Caco-2 (cell line): ENCODE results near the gene UBALD2. TPM values are rescaled to one million over a fixed set of nuclear protein-coding genes. Genes with fewer than 3 reads are reported as not detected.
A peak's percentile ranks its signal among the peaks of the same experiment; 100 is the strongest.

Source experiments
- BruUV-seq: library from RNA; stranded (reverse); fragments of 400-500 nt; replicated peaks from 2 replicates; lab custom pipeline; 2021; lab: Mats Ljungman, UMichigan
- CTCF ChIA-PET: fragments of 300-600 bp; sonication (Branson Sonifier 250); formaldehyde crosslinking; loops from one replicate; lab custom pipeline; 2022; ENCODE audit warnings: antibody characterized with exemption; lab: Charles Lee
- POLR2A ChIA-PET: fragments of 300-600 bp; sonication (Branson Sonifier 250); formaldehyde crosslinking; loops from one replicate; lab custom pipeline; 2022; ENCODE audit warnings: antibody characterized with exemption; lab: Charles Lee
- DNase-seq, 2 experiments: peaks; one replicate each; pipeline versions ENCODE4 v3.0.0 to v3.0.0-alpha.2; 2020 to 2022
- H3K27me3 ChIP-seq: replicated peaks from 2 replicates; pipeline ENCODE4 v1.6.0; 2011; ENCODE audit warnings: low read length; ENCODE audit not compliant: control insufficient read depth, insufficient read depth
- H3K36me3 ChIP-seq: 2 replicates; pipeline ENCODE4 v1.5.1; 2011; ENCODE audit warnings: low read length; ENCODE audit not compliant: control insufficient read depth, insufficient read depth
- H3K4me1 ChIP-seq: fragments of 250-450 bp; sonication (Bioruptor Pico); 2 replicates; pipeline ENCODE4 v1.5.1; 2020; ENCODE audit warnings: mild to moderate bottlenecking
- H3K4me3 ChIP-seq: 2 replicates; pipeline ENCODE4 v1.5.1; 2011; ENCODE audit warnings: low read depth, mild to moderate bottlenecking, control low read depth, low read length
- H3K9me3 ChIP-seq: fragments of 250-450 bp; sonication (Bioruptor Pico); 2 replicates; pipeline ENCODE4 v1.5.1; 2020; ENCODE audit warnings: mild to moderate bottlenecking, moderate library complexity
- H3K27ac Mint-ChIP-seq: one replicate; pipeline ENCODE4 v1.8.0; 2022; ENCODE audit warnings: mixed read lengths; ENCODE audit not compliant: unreplicated experiment
- H3K27me3 Mint-ChIP-seq: one replicate; pipeline ENCODE4 v1.8.0; 2022; ENCODE audit warnings: mixed read lengths; ENCODE audit not compliant: insufficient read depth, unreplicated experiment
- H3K36me3 Mint-ChIP-seq: one replicate; pipeline ENCODE4 v1.8.0; 2022; ENCODE audit warnings: mild to moderate bottlenecking, mixed read lengths; ENCODE audit not compliant: insufficient read depth, unreplicated experiment
- H3K4me1 Mint-ChIP-seq: one replicate; pipeline ENCODE4 v1.8.0; 2022; ENCODE audit warnings: low read depth, mixed read lengths; ENCODE audit not compliant: unreplicated experiment
- H3K4me3 Mint-ChIP-seq: one replicate; pipeline ENCODE4 v1.8.0; 2022; ENCODE audit warnings: mild to moderate bottlenecking, moderate library complexity, mixed read lengths; ENCODE audit not compliant: unreplicated experiment
- H3K9me3 Mint-ChIP-seq: one replicate; pipeline ENCODE4 v1.8.0; 2022; ENCODE audit warnings: mixed read lengths; ENCODE audit not compliant: unreplicated experiment
- intact Hi-C: fragments of 100-400 bp; cut with micrococcal nuclease; formaldehyde crosslinking; loops from one replicate; pipeline ENCODE4 v1.10.0; 2022; ENCODE audit not compliant: unreplicated experiment
- total RNA-seq: library from RNA; stranded (reverse); gene quantifications from 2 replicates; pipeline ENCODE4 v1.2.3, GENCODE V29; 2022
- TF ChIP-seq, protein P1 (sequence below), 2 experiments: fragments of 200-600 bp in 1 of 2; IDR thresholded peaks; 1 replicate in 1 of 2; 2 replicates in 1 of 2; pipeline versions ENCODE4 v1.5.1 to v1.8.0; 2011 to 2022; ENCODE audit warnings: antibody characterized with exemption in 1 of 2, control low read depth in 1 of 2, inconsistent platforms in 1 of 2, low read depth in 1 of 2, low read length in 1 of 2, mild to moderate bottlenecking in 1 of 2, moderate library complexity in 1 of 2; ENCODE audit not compliant: insufficient read depth in 1 of 2, severe bottlenecking in 1 of 2, unreplicated experiment in 1 of 2

UBALD2 gene
- total RNA-seq, 1 experiment from 2014 or later: 50.0 TPM

DNA sequence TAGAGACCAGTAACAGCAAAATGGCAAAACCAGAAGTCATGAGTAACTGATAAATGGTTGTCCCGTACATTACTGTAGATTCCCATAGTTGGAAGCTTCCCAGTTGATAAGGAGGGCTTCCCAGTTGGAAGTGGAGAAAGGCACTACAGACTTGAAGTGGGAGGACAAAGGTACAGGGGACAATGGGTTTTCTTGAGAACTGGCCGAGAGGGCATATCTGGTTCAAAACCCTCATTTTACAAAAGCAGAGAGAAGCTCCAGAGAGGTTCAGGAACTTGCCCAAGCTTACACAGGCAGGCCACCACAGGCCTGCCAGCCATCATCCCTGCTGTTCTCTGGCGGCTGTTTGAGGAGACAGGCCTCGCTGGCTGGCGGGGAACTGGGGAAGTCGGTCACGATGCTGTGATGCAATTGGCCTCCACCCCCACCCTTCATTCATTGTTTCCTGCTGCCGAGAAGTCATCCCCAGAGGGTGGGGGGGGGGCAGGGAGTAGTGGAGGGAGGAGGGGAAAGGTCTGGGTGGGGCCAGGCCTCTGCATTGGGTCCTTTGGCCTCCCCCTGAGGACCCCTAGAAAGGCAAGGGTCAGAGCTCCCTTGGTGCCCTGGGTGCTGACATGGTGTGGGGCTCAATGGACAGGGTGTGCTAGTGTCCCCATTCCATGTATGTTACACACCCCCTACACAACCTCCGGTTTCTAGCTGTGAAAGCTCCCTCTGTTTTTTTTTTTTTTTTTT, 3.0 kb downstream of the UBALD2 start:
- no peaks in the 10 kb centered on the region for H3K9me3 Mint-ChIP-seq
- peak overlapping the region; percentile 31 for H3K4me3 Mint-ChIP-seq
- peaks cover 12% of the 10 kb centered on the region for H3K4me1 Mint-ChIP-seq
- ChIA-PET CTCF (interaction anchor here (0.6 to 2.7 kb wide), 4 partner anchors 12 to 504 kb away, joined by 3 to 11 read pairs (median 4); no protein-coding TSS in a partner anchor), POLR2A (interaction anchor here (1.5 kb wide), 1 partner anchor 9 kb away, joined by 4 read pairs; no protein-coding TSS in a partner anchor)
- H3K36me3 Mint-ChIP-seq: peaks cover 76% of the 10 kb centered on the region
- intact Hi-C loops: loop anchor here (10.0 kb wide), 1 partner anchor 163 kb away; the partner anchor contains the start of gene EXOC7
- DNase-seq: no peak
- Histone ChIP-seq H3K4me3 (no peak overlapping the region), H3K4me1 (peaks cover 35% of the 10 kb centered on the region), H3K36me3 (peaks cover 3% of the 10 kb centered on the region), H3K27me3 (no peaks in the 10 kb centered on the region), H3K9me3 (no peaks in the 10 kb centered on the region)
- TF ChIP-seq, protein P1, sequence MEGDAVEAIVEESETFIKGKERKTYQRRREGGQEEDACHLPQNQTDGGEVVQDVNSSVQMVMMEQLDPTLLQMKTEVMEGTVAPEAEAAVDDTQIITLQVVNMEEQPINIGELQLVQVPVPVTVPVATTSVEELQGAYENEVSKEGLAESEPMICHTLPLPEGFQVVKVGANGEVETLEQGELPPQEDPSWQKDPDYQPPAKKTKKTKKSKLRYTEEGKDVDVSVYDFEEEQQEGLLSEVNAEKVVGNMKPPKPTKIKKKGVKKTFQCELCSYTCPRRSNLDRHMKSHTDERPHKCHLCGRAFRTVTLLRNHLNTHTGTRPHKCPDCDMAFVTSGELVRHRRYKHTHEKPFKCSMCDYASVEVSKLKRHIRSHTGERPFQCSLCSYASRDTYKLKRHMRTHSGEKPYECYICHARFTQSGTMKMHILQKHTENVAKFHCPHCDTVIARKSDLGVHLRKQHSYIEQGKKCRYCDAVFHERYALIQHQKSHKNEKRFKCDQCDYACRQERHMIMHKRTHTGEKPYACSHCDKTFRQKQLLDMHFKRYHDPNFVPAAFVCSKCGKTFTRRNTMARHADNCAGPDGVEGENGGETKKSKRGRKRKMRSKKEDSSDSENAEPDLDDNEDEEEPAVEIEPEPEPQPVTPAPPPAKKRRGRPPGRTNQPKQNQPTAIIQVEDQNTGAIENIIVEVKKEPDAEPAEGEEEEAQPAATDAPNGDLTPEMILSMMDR (IDR thresholded peaks at IDR 0.05; ENCODE audit: insufficient read depth in 1 of 2, low read depth in 1 of 2, low read length in 1 of 2, severe bottlenecking in 1 of 2, unreplicated experiment in 1 of 2): no peak
- no peaks in the 10 kb centered on the region for H3K27me3 Mint-ChIP-seq
- peak overlapping the region; percentile 55 for H3K27ac Mint-ChIP-seq
- BruUV-seq: TSS peak; percentile 33

DNA sequence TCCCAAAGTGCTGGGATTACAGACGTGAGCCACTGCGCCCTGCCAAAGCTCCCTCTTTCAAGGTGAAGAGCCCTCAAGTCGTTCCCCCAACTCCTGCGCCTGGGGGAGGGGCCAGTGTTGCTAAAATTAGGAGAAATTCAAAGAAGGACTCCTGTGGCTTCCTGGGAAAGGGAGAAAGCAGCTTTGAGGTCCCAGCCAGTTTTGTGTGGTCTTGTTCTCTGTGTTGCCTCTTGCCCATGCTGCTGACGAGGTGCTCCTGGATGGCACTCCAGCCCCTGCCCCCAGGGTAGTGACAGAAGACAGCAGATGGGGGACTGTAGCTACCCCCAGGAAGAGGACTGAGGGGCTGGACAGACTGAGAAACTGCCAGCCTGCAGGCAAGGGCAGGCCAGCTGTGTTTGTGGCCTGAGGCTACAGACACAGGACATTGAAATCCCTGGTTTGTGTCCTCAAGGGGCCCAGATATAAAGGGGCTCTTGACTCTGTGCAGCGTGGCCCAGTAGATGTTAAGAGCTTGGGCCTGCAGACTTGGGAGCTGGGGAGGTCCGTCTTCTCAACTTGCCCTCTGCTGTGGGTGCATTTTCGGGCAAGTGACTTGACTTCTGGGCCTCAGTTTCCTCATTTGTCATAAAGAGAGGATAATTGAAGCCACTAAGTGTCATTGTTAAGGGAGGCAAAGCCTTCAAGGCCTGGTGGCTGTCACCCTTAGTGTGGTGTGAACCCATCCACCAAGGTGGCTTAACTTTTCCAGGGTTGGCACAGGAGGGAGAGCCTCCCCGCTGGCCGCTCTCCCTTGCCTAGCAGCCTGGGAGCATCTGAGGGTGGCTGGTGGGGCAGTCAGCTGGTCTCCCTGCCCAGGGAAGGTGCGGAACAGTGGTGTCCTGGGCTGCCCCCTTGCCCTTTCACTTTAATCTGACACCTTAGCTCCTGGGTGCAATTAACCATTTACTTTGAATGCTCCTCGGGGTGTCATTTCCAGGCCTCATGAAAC, 4.1 kb downstream of the UBALD2 start:
- no peaks in the 10 kb centered on the region for H3K27me3 Mint-ChIP-seq
- TF ChIP-seq, protein P1 (IDR thresholded peaks at IDR 0.05; ENCODE audit: insufficient read depth in 1 of 2, low read depth in 1 of 2, low read length in 1 of 2, severe bottlenecking in 1 of 2, unreplicated experiment in 1 of 2): no peak
- no peaks in the 10 kb centered on the region for H3K27me3 ChIP-seq
- DNase-seq: no peak
- peaks cover 5% of the 10 kb centered on the region for H3K4me1 Mint-ChIP-seq
- H3K36me3 ChIP-seq: peaks cover 3% of the 10 kb centered on the region
- intact Hi-C loops: loop anchor here (10.0 kb wide), 1 partner anchor 164 kb away; the partner anchor contains the start of gene EXOC7
- H3K9me3 Mint-ChIP-seq: no peaks in the 10 kb centered on the region
- H3K4me3 ChIP-seq: no peak overlapping the region
- ChIA-PET POLR2A (interaction anchor here (1.0 to 1.5 kb wide), 2 partner anchors 10 kb away, joined by 4 to 7 read pairs; no protein-coding TSS in a partner anchor), CTCF (interaction anchor here (0.6 to 2.7 kb wide), 2 partner anchors 11 to 82 kb away, joined by 3 to 11 read pairs; no protein-coding TSS in a partner anchor)
- H3K4me1 ChIP-seq: peaks cover 24% of the 10 kb centered on the region
- peaks cover 87% of the 10 kb centered on the region for H3K36me3 Mint-ChIP-seq
- H3K4me3 Mint-ChIP-seq: no peak overlapping the region
- no peak overlapping the region for H3K27ac Mint-ChIP-seq
- no TSS peak for BruUV-seq
- no peaks in the 10 kb centered on the region for H3K9me3 ChIP-seq
